ENCODE measurements around the gene DEK. TPM values are rescaled to one million over a fixed set of nuclear protein-coding genes. Genes with fewer than 3 reads are reported as not detected.

Gene DEK
- total and polyA plus RNA-seq, 4 donors, result 35.2 to 87.6 (median 56.6) TPM

GRCh38 chr6:18186033-18186432 is 78.3 kb downstream of the DEK start:
- peaks cover 0 to 26% (median 6%) of the 10 kb centered on the region in 5 donors for H3K4me1 ChIP-seq (ENCODE audit: control insufficient read depth in 5 of 5, insufficient read depth in 5 of 5, low read length in 5 of 5)
- WGBS, 2 donors, result 35 to 51% methylated on average over 2 of the region's 2 CpGs
- peaks cover 0 to 4% (median 0%) of the 10 kb centered on the region in 4 donors for H3K36me3 ChIP-seq (ENCODE audit: control insufficient read depth in 4 of 4, insufficient read depth in 4 of 4, low read length in 4 of 4)
- H3K27me3 ChIP-seq (ENCODE audit: control insufficient read depth in 3 of 3, insufficient read depth in 3 of 3, low read length in 2 of 3), result no peaks in the 10 kb centered on the region
- no peak overlapping the region for H3K9ac ChIP-seq (ENCODE audit: insufficient read depth in 1 of 2, low read length in 2 of 2)
- H3K4me3 ChIP-seq, result no peak overlapping the region
- TF ChIP-seq, protein P1, sequence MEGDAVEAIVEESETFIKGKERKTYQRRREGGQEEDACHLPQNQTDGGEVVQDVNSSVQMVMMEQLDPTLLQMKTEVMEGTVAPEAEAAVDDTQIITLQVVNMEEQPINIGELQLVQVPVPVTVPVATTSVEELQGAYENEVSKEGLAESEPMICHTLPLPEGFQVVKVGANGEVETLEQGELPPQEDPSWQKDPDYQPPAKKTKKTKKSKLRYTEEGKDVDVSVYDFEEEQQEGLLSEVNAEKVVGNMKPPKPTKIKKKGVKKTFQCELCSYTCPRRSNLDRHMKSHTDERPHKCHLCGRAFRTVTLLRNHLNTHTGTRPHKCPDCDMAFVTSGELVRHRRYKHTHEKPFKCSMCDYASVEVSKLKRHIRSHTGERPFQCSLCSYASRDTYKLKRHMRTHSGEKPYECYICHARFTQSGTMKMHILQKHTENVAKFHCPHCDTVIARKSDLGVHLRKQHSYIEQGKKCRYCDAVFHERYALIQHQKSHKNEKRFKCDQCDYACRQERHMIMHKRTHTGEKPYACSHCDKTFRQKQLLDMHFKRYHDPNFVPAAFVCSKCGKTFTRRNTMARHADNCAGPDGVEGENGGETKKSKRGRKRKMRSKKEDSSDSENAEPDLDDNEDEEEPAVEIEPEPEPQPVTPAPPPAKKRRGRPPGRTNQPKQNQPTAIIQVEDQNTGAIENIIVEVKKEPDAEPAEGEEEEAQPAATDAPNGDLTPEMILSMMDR (IDR thresholded peaks at IDR 0.05; ENCODE audit: control extremely low read depth, extremely low read depth), result no peak
- H3K9me3 ChIP-seq (ENCODE audit: control insufficient read depth in 4 of 4, insufficient read depth in 3 of 4, low read length in 3 of 4), result no peaks in the 10 kb centered on the region
- peak overlapping the region in 1 of 2 donors; percentile 34 for H3K27ac ChIP-seq (ENCODE audit: low read depth in 1 of 2, low read length in 1 of 2)
- peak in 2 of 3 donors; percentile 26 to 59 for DNase-seq
- ATAC-seq (ENCODE audit: insufficient read depth, low FRiP score), result peak; percentile 66

DNA sequence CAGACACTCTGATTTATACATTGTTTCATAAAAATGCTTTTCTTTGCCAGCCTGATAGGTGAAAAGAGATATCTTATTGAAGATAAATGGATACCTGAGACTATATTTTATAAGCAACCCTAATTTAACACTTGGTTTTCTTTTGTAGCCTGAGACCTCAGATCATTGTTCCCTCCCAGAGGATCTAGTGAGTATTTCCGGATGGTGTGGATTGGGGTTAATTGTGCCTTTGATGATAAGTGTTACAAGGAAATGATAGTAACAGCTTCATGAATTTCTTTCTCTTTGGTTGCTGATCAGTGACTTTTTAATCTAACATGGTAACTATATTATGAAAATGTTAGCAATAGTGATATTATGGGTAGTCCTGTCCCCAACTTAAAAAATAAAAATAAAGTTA is 78.7 kb downstream of the DEK start:
- TF ChIP-seq, protein P1 (IDR thresholded peaks at IDR 0.05; ENCODE audit: control extremely low read depth, extremely low read depth), result no peak
- peaks cover 0 to 4% (median 0%) of the 10 kb centered on the region in 4 donors for H3K36me3 ChIP-seq (ENCODE audit: control insufficient read depth in 4 of 4, insufficient read depth in 4 of 4, low read length in 4 of 4)
- no peaks in the 10 kb centered on the region for H3K9me3 ChIP-seq (ENCODE audit: control insufficient read depth in 4 of 4, insufficient read depth in 3 of 4, low read length in 3 of 4)
- H3K27ac ChIP-seq (ENCODE audit: low read depth in 1 of 2, low read length in 1 of 2), result peak overlapping the region in 1 of 2 donors; percentile 31
- no peak overlapping the region for H3K9ac ChIP-seq (ENCODE audit: insufficient read depth in 1 of 2, low read length in 2 of 2)
- ATAC-seq (ENCODE audit: insufficient read depth, low FRiP score) (peak; percentile 43), DNase-seq (no peak)
- H3K4me3 ChIP-seq, result no peak overlapping the region
- no peaks in the 10 kb centered on the region for H3K27me3 ChIP-seq (ENCODE audit: control insufficient read depth in 3 of 3, insufficient read depth in 3 of 3, low read length in 2 of 3)
- H3K4me1 ChIP-seq (ENCODE audit: control insufficient read depth in 5 of 5, insufficient read depth in 5 of 5, low read length in 5 of 5), result peaks cover 0 to 26% (median 6%) of the 10 kb centered on the region in 5 donors
- WGBS, 2 donors, result 54 to 72% methylated on average over 1 of the region's 1 CpG

DNA sequence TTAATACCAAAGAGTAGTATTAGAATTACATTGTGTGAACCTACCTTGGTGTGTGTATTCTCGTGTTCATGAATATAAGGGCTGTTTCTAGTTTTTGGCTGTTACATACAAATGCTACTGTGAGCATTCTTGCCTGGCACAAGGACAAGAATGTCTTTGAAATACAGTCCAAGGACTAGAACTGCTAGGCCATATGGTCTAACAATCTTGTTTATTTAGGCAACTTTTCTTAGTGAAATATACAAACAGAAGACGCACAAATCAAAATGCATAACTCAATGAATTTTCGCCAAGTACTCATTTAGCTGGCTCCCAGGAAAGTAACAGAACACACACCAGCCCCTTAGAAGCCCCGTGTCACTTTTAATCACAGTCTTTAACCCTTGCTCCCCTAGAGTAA is 80.6 kb downstream of the DEK start:
- peaks cover 0 to 4% (median 0%) of the 10 kb centered on the region in 4 donors for H3K36me3 ChIP-seq (ENCODE audit: control insufficient read depth in 4 of 4, insufficient read depth in 4 of 4, low read length in 4 of 4)
- ATAC-seq (ENCODE audit: insufficient read depth, low FRiP score) (no peak), DNase-seq (peak; percentile 31 to 84 (median 84))
- peaks cover 0 to 16% (median 6%) of the 10 kb centered on the region in 5 donors for H3K4me1 ChIP-seq (ENCODE audit: control insufficient read depth in 5 of 5, insufficient read depth in 5 of 5, low read length in 5 of 5)
- TF ChIP-seq, protein P1 (IDR thresholded peaks at IDR 0.05; ENCODE audit: control extremely low read depth, extremely low read depth), result no peak
- H3K27ac ChIP-seq (ENCODE audit: low read depth in 1 of 2, low read length in 1 of 2), result no peak overlapping the region
- WGBS, 2 donors, result 58 to 87% methylated on average over 4 of the region's 4 CpGs
- no peaks in the 10 kb centered on the region for H3K27me3 ChIP-seq (ENCODE audit: control insufficient read depth in 3 of 3, insufficient read depth in 3 of 3, low read length in 2 of 3)
- H3K4me3 ChIP-seq, result no peak overlapping the region
- H3K9me3 ChIP-seq (ENCODE audit: control insufficient read depth in 4 of 4, insufficient read depth in 3 of 4, low read length in 3 of 4), result no peaks in the 10 kb centered on the region
- peak overlapping the region in 1 of 2 donors; percentile 27 for H3K9ac ChIP-seq (ENCODE audit: insufficient read depth in 1 of 2, low read length in 2 of 2)

DNA sequence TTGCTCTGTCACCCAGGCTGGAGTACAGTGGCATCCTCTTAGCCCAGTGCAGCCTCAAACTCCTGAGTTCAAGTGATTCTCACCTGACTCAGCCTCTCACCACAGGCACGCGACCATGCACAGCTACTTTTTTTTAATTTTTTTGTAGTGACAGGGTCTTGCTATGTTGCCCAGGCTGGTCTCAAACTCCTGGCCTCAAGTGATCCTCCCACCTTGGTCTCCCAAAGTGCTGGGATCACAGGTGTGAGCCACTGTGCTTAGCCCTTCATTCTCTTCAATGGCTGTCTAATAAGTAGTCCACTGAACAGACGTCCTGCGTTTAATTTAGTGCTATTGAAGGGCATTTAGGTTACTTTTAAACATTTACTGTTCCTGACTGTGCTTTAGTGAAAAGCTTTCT is 81.8 kb downstream of the DEK start:
- no peak overlapping the region for H3K4me3 ChIP-seq
- TF ChIP-seq, protein P1 (IDR thresholded peaks at IDR 0.05; ENCODE audit: control extremely low read depth, extremely low read depth), result no peak
- 86 to 89% methylated on average over 4 of the region's 4 CpGs for WGBS, 2 donors
- peaks cover 0 to under 1% (median 0%) of the 10 kb centered on the region in 4 donors for H3K36me3 ChIP-seq (ENCODE audit: control insufficient read depth in 4 of 4, insufficient read depth in 4 of 4, low read length in 4 of 4)
- ATAC-seq (ENCODE audit: insufficient read depth, low FRiP score) (no peak), DNase-seq (no peak)
- no peak overlapping the region for H3K27ac ChIP-seq (ENCODE audit: low read depth in 1 of 2, low read length in 1 of 2)
- no peaks in the 10 kb centered on the region for H3K9me3 ChIP-seq (ENCODE audit: control insufficient read depth in 4 of 4, insufficient read depth in 3 of 4, low read length in 3 of 4)
- no peaks in the 10 kb centered on the region for H3K27me3 ChIP-seq (ENCODE audit: control insufficient read depth in 3 of 3, insufficient read depth in 3 of 3, low read length in 2 of 3)
- peaks cover 0 to 16% (median 6%) of the 10 kb centered on the region in 5 donors for H3K4me1 ChIP-seq (ENCODE audit: control insufficient read depth in 5 of 5, insufficient read depth in 5 of 5, low read length in 5 of 5)
- H3K9ac ChIP-seq (ENCODE audit: insufficient read depth in 1 of 2, low read length in 2 of 2), result no peak overlapping the region

All from lung (tissue), 12 donors.